PC-9 (cell line): ENCODE data around the gene E4F1. TPM values are rescaled to one million over a fixed set of nuclear protein-coding genes. Genes with fewer than 3 reads are reported as not detected.
"Not testable (repeated sequence)": the region's sequence is repeated elsewhere in the genome, so short reads cannot be mapped to it uniquely, and the experiment has no call there.

Experiments used
- BruUV-seq: library from RNA; stranded (reverse); fragments of 400-500 nt; replicated peaks from 2 replicates; lab custom pipeline; 2021; lab: Mats Ljungman, UMichigan
- CTCF ChIA-PET: fragments of 300-600 bp; sonication (Branson Sonifier 250); formaldehyde crosslinking; loops from one replicate; lab custom pipeline; 2022; ENCODE audit warnings: antibody characterized with exemption; lab: Charles Lee
- POLR2A ChIA-PET: fragments of 300-600 bp; sonication (Branson Sonifier 250); formaldehyde crosslinking; loops from one replicate; lab custom pipeline; 2022; ENCODE audit warnings: antibody characterized with exemption; ENCODE audit not compliant: unreplicated experiment; lab: Charles Lee
- DNase-seq, 2 experiments: peaks; one replicate each; pipeline versions ENCODE4 v3.0.0 to v3.0.0-alpha.2; 2015 to 2022; ENCODE audit warnings: mixed read lengths in 1 of 2
- H2AFZ ChIP-seq: fragments of 200-600 bp; sonication (generic); 2 replicates; pipeline ENCODE4 v1.8.1; 2017; ENCODE audit warnings: antibody characterized with exemption
- H3F3A ChIP-seq: fragments of 200-600 bp; sonication (generic); 2 replicates; pipeline ENCODE4 v1.8.1; 2017; ENCODE audit warnings: antibody characterized with exemption, mild to moderate bottlenecking, low read depth; ENCODE audit not compliant: insufficient read depth
- H3K27ac ChIP-seq: fragments of 200-600 bp; sonication (generic); 2 replicates; pipeline ENCODE4 v1.6.1; 2016; ENCODE audit warnings: mixed run types
- H3K27me3 ChIP-seq: fragments of 200-600 bp; sonication (generic); 2 replicates; pipeline ENCODE4 v1.6.1; 2016; ENCODE audit warnings: low read depth, mixed run types; ENCODE audit not compliant: insufficient read depth
- H3K36me3 ChIP-seq: fragments of 200-600 bp; sonication (generic); 2 replicates; pipeline ENCODE4 v1.6.1; 2016; ENCODE audit warnings: low read depth, mixed run types
- H3K4me1 ChIP-seq: fragments of 200-600 bp; sonication (generic); replicated peaks from 2 replicates; pipeline ENCODE4 v1.6.1; 2016; ENCODE audit warnings: mixed run types; ENCODE audit not compliant: insufficient read depth
- H3K4me2 ChIP-seq: fragments of 200-600 bp; sonication (generic); 2 replicates; pipeline ENCODE4 v1.6.1; 2017; ENCODE audit warnings: mixed run types
- H3K4me3 ChIP-seq: fragments of 200-600 bp; sonication (generic); 2 replicates; pipeline ENCODE4 v1.6.1; 2016; ENCODE audit warnings: mixed run types
- H3K79me2 ChIP-seq: fragments of 200-600 bp; sonication (generic); 2 replicates; pipeline ENCODE4 v1.6.1; 2017; ENCODE audit warnings: low read depth, mixed run types
- H3K9me2 ChIP-seq: fragments of 200-600 bp; sonication (generic); 2 replicates; pipeline ENCODE4 v1.8.1; 2017; ENCODE audit warnings: mild to moderate bottlenecking; ENCODE audit not compliant: insufficient read depth
- H3K9me3 ChIP-seq: fragments of 200-600 bp; sonication (generic); 2 replicates; pipeline ENCODE4 v1.8.1; 2016; ENCODE audit warnings: low read depth; ENCODE audit not compliant: insufficient read depth
- H4K20me1 ChIP-seq: fragments of 200-600 bp; sonication (generic); 2 replicates; pipeline ENCODE4 v1.8.1; 2017; ENCODE audit not compliant: insufficient read depth
- EZH2 ChIP-seq: fragments of 200-600 bp; sonication (generic); IDR thresholded peaks from 2 replicates; pipeline ENCODE4 v1.8.0; 2017; ENCODE audit warnings: antibody characterized with exemption, low read depth
- intact Hi-C: fragments of 100-400 bp; cut with micrococcal nuclease; formaldehyde crosslinking; loops from one replicate; pipeline ENCODE4 v1.10.0; 2022; ENCODE audit not compliant: unreplicated experiment
- total RNA-seq: library from RNA; stranded (reverse); gene quantifications from 2 replicates; pipeline ENCODE4 v1.2.3, GENCODE V29; 2021
- TF ChIP-seq, protein P1 (sequence below): fragments of 200-600 bp; sonication (generic); conservative IDR thresholded peaks from 2 replicates; pipeline ENCODE4 v1.6.1; 2017; ENCODE audit warnings: mixed run types, antibody characterized with exemption, mild to moderate bottlenecking, moderate library complexity

E4F1 gene
- total RNA-seq, 1 experiment from 2014 or later, result 38.8 TPM

- Histone ChIP-seq H3K36me3 (no peaks in the 10 kb centered on the region), H3K4me3 (no peak overlapping the region), H3K4me2 (no peak overlapping the region), H2AFZ (no peak overlapping the region), H3K27ac (no peak overlapping the region), H3K4me1 (peaks cover 7% of the 10 kb centered on the region; the same call in 1 of the 2 replicates), H3K9me2 (no peaks in the 10 kb centered on the region), H3K27me3 (peaks cover 31% of the 10 kb centered on the region), H3F3A (peaks cover 12% of the 10 kb centered on the region; the same call in 1 of the 2 replicates), H3K79me2 (no peaks in the 10 kb centered on the region), H3K9me3 (no peaks in the 10 kb centered on the region), H4K20me1 (no peaks in the 10 kb centered on the region)
- intact Hi-C loops, result no loop called here
- no peak for TF ChIP-seq EZH2
- TF ChIP-seq, protein P1, sequence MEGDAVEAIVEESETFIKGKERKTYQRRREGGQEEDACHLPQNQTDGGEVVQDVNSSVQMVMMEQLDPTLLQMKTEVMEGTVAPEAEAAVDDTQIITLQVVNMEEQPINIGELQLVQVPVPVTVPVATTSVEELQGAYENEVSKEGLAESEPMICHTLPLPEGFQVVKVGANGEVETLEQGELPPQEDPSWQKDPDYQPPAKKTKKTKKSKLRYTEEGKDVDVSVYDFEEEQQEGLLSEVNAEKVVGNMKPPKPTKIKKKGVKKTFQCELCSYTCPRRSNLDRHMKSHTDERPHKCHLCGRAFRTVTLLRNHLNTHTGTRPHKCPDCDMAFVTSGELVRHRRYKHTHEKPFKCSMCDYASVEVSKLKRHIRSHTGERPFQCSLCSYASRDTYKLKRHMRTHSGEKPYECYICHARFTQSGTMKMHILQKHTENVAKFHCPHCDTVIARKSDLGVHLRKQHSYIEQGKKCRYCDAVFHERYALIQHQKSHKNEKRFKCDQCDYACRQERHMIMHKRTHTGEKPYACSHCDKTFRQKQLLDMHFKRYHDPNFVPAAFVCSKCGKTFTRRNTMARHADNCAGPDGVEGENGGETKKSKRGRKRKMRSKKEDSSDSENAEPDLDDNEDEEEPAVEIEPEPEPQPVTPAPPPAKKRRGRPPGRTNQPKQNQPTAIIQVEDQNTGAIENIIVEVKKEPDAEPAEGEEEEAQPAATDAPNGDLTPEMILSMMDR, result no peak
- ChIA-PET POLR2A (no interaction called here), CTCF (no interaction called here)
- no peak for DNase-seq
- BruUV-seq, result no TSS peak
These were observed 23.1 kb upstream of the E4F1 start for GRCh38 chr16:2200313-2200712.

GRCh38 chr16:2203119-2203688, 20.2 kb upstream of the E4F1 start:
- H3F3A ChIP-seq, H3K27ac ChIP-seq, H3K4me3 ChIP-seq, H3K9me2 ChIP-seq, H3K36me3 ChIP-seq, H3K9me3 ChIP-seq, H4K20me1 ChIP-seq, BruUV-seq, H3K4me2 ChIP-seq, DNase-seq, H2AFZ ChIP-seq, intact Hi-C loops: not testable (repeated sequence)
- ChIA-PET CTCF (interaction anchor here (0.6 kb wide), 1 partner anchor 333 kb away, joined by 3 read pairs; no protein-coding TSS in a partner anchor), POLR2A (interaction anchor here (1.0 kb wide), 1 partner anchor 8 kb away, joined by 3 read pairs; no protein-coding TSS in a partner anchor)
- peaks cover 10% of the 10 kb centered on the region; the same call in 1 of the 2 replicates for H3K27me3 ChIP-seq
- peaks cover 22% of the 10 kb centered on the region for H3K79me2 ChIP-seq
- peaks cover 15% of the 10 kb centered on the region for H3K4me1 ChIP-seq

DNA sequence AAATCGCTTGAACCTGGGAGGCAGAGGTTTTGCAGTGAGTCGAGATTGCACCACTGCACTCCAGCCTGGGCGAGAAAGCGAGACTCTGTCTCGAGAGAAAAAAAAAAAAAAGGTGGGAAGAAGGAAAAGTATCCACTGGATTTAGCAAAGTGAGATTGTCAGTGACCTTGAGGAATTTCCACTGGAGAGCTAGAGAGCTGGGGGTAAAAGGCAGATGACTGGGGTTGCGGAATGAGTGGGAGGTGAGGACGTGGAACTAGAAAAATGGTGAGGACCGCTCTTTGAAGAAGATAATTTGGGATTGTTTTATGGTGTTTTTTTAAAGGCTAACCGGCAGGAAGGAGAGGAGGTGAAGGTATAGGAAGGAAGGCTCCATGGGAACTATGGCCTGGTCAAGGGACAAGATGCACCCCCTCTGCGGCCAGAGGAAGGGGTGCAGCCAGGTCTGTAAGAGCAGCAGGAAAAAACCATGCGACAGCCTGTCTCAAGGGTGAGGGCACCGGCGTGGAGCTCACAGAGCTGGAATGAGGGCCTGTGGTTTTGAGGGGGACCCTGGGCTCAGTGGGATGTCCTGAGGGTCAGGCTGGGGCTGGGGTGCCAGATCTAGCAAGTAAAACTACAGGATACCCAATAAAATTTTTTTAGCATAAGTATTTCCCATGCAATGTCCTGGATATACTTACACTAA, 18.8 kb upstream of the E4F1 start:
- H3K9me3 ChIP-seq, result no peaks in the 10 kb centered on the region
- intact Hi-C loops, result no loop called here
- H2AFZ ChIP-seq, result peak overlapping the region; percentile 91
- H3K27me3 ChIP-seq, result no peaks in the 10 kb centered on the region
- peaks cover 15% of the 10 kb centered on the region for H3K4me1 ChIP-seq
- H3F3A ChIP-seq, result no peaks in the 10 kb centered on the region
- peak overlapping the region; percentile 91 for H3K4me3 ChIP-seq
- no peak for DNase-seq
- peaks cover 22% of the 10 kb centered on the region for H3K79me2 ChIP-seq
- CTCF ChIA-PET, result interaction anchor here (0.6 to 0.7 kb wide), 2 partner anchors 47 to 108 kb away, joined by 3 to 4 read pairs; partner anchors contain the start of gene ECI1
- POLR2A ChIA-PET, result interaction anchor here (0.6 kb wide), 1 partner anchor 64 kb away, joined by 3 read pairs; no protein-coding TSS in a partner anchor
- H4K20me1 ChIP-seq, result no peaks in the 10 kb centered on the region
- peak overlapping the region; percentile 88 for H3K4me2 ChIP-seq
- peak overlapping the region; percentile 67 for H3K27ac ChIP-seq
- 0 out of 2 replicates have a peak, but pooled peaks cover 6% of the 10 kb centered on the region for H3K36me3 ChIP-seq
- BruUV-seq, result TSS peak; percentile 69
- H3K9me2 ChIP-seq, result no peaks in the 10 kb centered on the region
- TF ChIP-seq, protein P1, result no peak
- no peak for TF ChIP-seq EZH2
